HG03039 (cell line): ENCODE measurements around the gene PTPRN.

Source experiments
- ATAC-seq: cut with Tn5 transposase; IDR thresholded peaks from one replicate; pipeline ENCODE4 v1.9.1; 2021; ENCODE audit warnings: mild to moderate bottlenecking, moderate library complexity; ENCODE audit not compliant: unreplicated experiment

PTPRN gene

GRCh38 chr2:219308142-219309101, 779 bp downstream of the PTPRN start:
- no peak for ATAC-seq

- ATAC-seq: no peak
Measured at GRCh38 chr2:219306047-219306446, 3.2 kb downstream of the PTPRN start.

- no peak for ATAC-seq
Measured at GRCh38 chr2:219304223-219304622, 5.0 kb downstream of the PTPRN start.

- no peak for ATAC-seq
Measured at GRCh38 chr2:219302412-219302968, 6.7 kb downstream of the PTPRN start.

GRCh38 chr2:219300022-219300421, 9.2 kb downstream of the PTPRN start:
- no peak for ATAC-seq

GRCh38 chr2:219299372-219299760, 9.8 kb downstream of the PTPRN start:
- no peak for ATAC-seq

- ATAC-seq: no peak
Measured at GRCh38 chr2:219298759-219299371, 10.3 kb downstream of the PTPRN start.

GRCh38 chr2:219297766-219298456, 11.3 kb downstream of the PTPRN start:
- no peak for ATAC-seq

- no peak for ATAC-seq
Measured at GRCh38 chr2:219296631-219297391, 12.4 kb downstream of the PTPRN start.

- ATAC-seq: no peak
Measured at GRCh38 chr2:219296142-219296541, 13.1 kb downstream of the PTPRN start.

- peak; percentile 92 for ATAC-seq
Measured at GRCh38 chr2:219294356-219295351, 14.5 kb downstream of the PTPRN start.

- ATAC-seq: no peak
Measured at GRCh38 chr2:219293736-219294231, 15.4 kb downstream of the PTPRN start.

GRCh38 chr2:219292616-219293015, 16.6 kb downstream of the PTPRN start:
- ATAC-seq: no peak

- no peak for ATAC-seq
Measured at GRCh38 chr2:219291910-219292490, 17.2 kb downstream of the PTPRN start.

GRCh38 chr2:219291394-219291793, 17.8 kb downstream of the PTPRN start:
- no peak for ATAC-seq

GRCh38 chr2:219290381-219291171, 18.6 kb downstream of the PTPRN start:
- ATAC-seq: no peak

- ATAC-seq: no peak
Measured at GRCh38 chr2:219289537-219290361, 19.5 kb downstream of the PTPRN start.
